Body of pancreas (tissue), 4 donors: ENCODE results near the gene PRDM16. TPM values are rescaled to one million over a fixed set of nuclear protein-coding genes. Genes with fewer than 3 reads are reported as not detected.

Experiments
- ATAC-seq: fragments of 150-250 bp; one replicate; pipeline ENCODE4 v1.9.1; 2016
- DNase-seq, 4 donors: peaks; one replicate each; pipeline ENCODE4 v3.0.0-alpha.2; 2019
- H3K27ac ChIP-seq, 4 donors: fragments of 200-600 bp; sonication (generic); 1 replicate in 3 of 4; 2 replicates in 1 of 4; pipeline versions ENCODE4 v1.5.1 to v1.6.1; 2016 to 2019; ENCODE audit warnings: mild to moderate bottlenecking in 1 of 4, mixed read lengths in 1 of 4, moderate library complexity in 1 of 4
- H3K27me3 ChIP-seq, 2 donors: fragments of 200-600 bp; sonication (generic); one replicate each; pipeline ENCODE4 v1.6.0; 2016; ENCODE audit warnings: mild to moderate bottlenecking in 1 of 2
- H3K36me3 ChIP-seq, 2 donors: fragments of 200-600 bp; sonication (generic); replicated peaks in 1 of 2; 2 replicates each; pipeline ENCODE4 v1.5.1; 2016; ENCODE audit warnings: low read depth in 2 of 2; ENCODE audit not compliant: insufficient read depth in 1 of 2
- H3K4me1 ChIP-seq: fragments of 200-600 bp; sonication (generic); one replicate; pipeline ENCODE4 v1.6.0; 2016
- H3K4me3 ChIP-seq, 2 donors: fragments of 200-600 bp; sonication (generic); 1 replicate in 1 of 2; 2 replicates in 1 of 2; pipeline ENCODE4 v1.5.1; 2016 to 2019
- H3K9me3 ChIP-seq, 3 donors: fragments of 200-600 bp; sonication (generic); 1 replicate in 2 of 3; 2 replicates in 1 of 3; pipeline ENCODE4 v1.5.1; 2016
- CTCF ChIP-seq, 7 experiments: fragments of 450-650 bp in 4 of 7; fragments of 200-600 bp in 3 of 7; sonication (generic) in 3 of 7; IDR thresholded peaks; one replicate each; pipeline ENCODE4 v1.5.1; 2016 to 2019; ENCODE audit warnings: antibody characterized with exemption in 7 of 7
- POLR2A ChIP-seq, 3 donors: fragments of 450-650 bp; IDR thresholded peaks; one replicate each; pipeline ENCODE4 v1.6.1; 2016; ENCODE audit warnings: antibody characterized with exemption in 3 of 3, mild to moderate bottlenecking in 2 of 3
- WGBS, 2 donors: methylation state at CpG; one replicate each; pipeline ENCODE4 v1.1.5; 2017; 5-methylcytosine and 5-hydroxymethylcytosine counted together
- intact Hi-C: fragments of 100-400 bp; cut with DNase I; formaldehyde crosslinking; loops from one replicate; pipeline ENCODE4 v1.15.1; 2023
- total RNA-seq, 2 donors: library from RNA; depleted of rRNA; stranded (reverse); fragments of >200 nt; gene quantifications; one replicate each; pipeline ENCODE4 v1.1.0, GENCODE V29; 2016

PRDM16 gene
- total RNA-seq, 2 donors from 2014 or later, result 15.2 to 16.6 TPM

DNA sequence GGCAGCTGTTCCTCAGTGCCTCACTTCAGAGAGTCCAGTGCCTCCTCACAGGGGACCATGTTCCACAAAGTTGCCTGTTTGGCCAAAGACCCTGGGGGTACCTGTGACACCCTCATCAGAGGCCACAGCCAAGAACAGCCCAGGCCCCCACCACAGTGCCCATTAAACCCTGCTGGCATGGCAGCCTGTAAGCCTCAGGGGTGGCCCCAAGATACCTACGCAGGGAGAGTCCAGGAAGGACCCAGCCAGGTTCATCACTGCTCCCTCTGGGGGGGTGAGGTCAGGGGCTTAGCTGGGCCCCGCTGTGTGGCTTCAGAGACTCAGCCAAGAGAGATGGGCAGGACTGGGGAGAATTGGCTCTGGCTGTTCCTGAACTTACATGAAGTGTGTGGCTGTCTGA is 19.1 kb upstream of the PRDM16 start:
- intact Hi-C loops, result no loop called here
- TF ChIP-seq CTCF (IDR thresholded peaks at IDR 0.05) (no peak), POLR2A (IDR thresholded peaks at IDR 0.05) (no peak)
- H3K36me3 ChIP-seq, result no peaks in the 10 kb centered on the region
- H3K4me3 ChIP-seq, result no peak overlapping the region
- ATAC-seq (no peak), DNase-seq (no peak)
- no peaks in the 10 kb centered on the region for H3K27me3 ChIP-seq
- no peaks in the 10 kb centered on the region for H3K9me3 ChIP-seq
- H3K4me1 ChIP-seq, result no peaks in the 10 kb centered on the region
- no peak overlapping the region for H3K27ac ChIP-seq
- WGBS, 2 donors, result 70 to 89% methylated on average over 2 of the region's 2 CpGs

DNA sequence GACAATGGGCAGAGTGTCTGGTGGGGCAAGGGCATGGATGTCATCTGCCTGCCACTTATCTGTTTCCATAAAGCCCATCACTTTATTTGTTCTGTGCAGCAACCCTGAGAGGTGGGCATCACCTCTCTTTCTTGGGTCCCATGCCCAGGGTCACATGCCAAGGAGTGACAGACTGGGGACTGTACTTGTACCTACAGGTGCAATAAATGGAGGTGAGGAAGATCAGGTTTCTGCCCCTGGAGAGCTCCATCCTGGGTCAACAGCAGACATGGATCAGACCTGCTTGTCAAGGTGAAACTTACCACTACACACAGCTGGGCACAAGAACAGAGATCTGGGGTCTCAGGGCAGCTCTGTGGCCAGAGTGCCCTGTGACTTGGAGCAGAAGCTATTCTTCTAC is 18.4 kb upstream of the PRDM16 start:
- TF ChIP-seq CTCF (IDR thresholded peaks at IDR 0.05), result no peak
- TF ChIP-seq POLR2A (IDR thresholded peaks at IDR 0.05), result no peak
- H3K4me3 ChIP-seq, result no peak overlapping the region
- no peaks in the 10 kb centered on the region for H3K9me3 ChIP-seq
- H3K4me1 ChIP-seq, result no peaks in the 10 kb centered on the region
- H3K27ac ChIP-seq, result no peak overlapping the region
- DNase-seq (no peak), ATAC-seq (no peak)
- H3K27me3 ChIP-seq, result no peaks in the 10 kb centered on the region
- no peaks in the 10 kb centered on the region for H3K36me3 ChIP-seq
- intact Hi-C loops, result no loop called here

GRCh38 chr1:3051270-3052268 is 17.4 kb upstream of the PRDM16 start:
- WGBS, 2 donors, result 80 to 82% methylated on average over 3 of the region's 3 CpGs
- Histone ChIP-seq H3K9me3 (no peaks in the 10 kb centered on the region), H3K36me3 (no peaks in the 10 kb centered on the region), H3K27ac (no peak overlapping the region), H3K4me3 (no peak overlapping the region), H3K4me1 (no peaks in the 10 kb centered on the region), H3K27me3 (no peaks in the 10 kb centered on the region)
- no peak for DNase-seq
- intact Hi-C loops, result no loop called here
- TF ChIP-seq POLR2A (IDR thresholded peaks at IDR 0.05) (no peak), CTCF (IDR thresholded peaks at IDR 0.05) (no peak)
- no peak for ATAC-seq

- no peak for TF ChIP-seq CTCF (IDR thresholded peaks at IDR 0.05)
- no peak for TF ChIP-seq POLR2A (IDR thresholded peaks at IDR 0.05)
- WGBS, 2 donors, result 85 to 90% methylated on average over 4 to 5 of the region's 5 CpGs
- H3K27ac ChIP-seq, result no peak overlapping the region
- DNase-seq, result peak in 1 of 4 donors; percentile 1
- ATAC-seq, result no peak
- H3K27me3 ChIP-seq, result no peaks in the 10 kb centered on the region
- no peaks in the 10 kb centered on the region for H3K9me3 ChIP-seq
- H3K36me3 ChIP-seq, result no peaks in the 10 kb centered on the region
- no peaks in the 10 kb centered on the region for H3K4me1 ChIP-seq
- H3K4me3 ChIP-seq, result no peak overlapping the region
- intact Hi-C loops, result no loop called here
These were observed 16.5 kb upstream of the PRDM16 start for GRCh38 chr1:3052501-3052900.
